Neuronal stem cell (in vitro differentiated cells): ENCODE data around the gene NOMO2.
"Not testable (repeated sequence)": the region's sequence is repeated elsewhere in the genome, so short reads cannot be mapped to it uniquely, and the experiment has no call there.

Source experiments
- DNase-seq: peaks from one replicate; pipeline ENCODE4 v3.0.0-alpha.2; 2013; ENCODE audit warnings: low spot score
- H2AFZ ChIP-seq: one replicate; pipeline ENCODE4 v1.6.1; 2013; ENCODE audit warnings: mild to moderate bottlenecking, low read length, inconsistent platforms
- H2AK5ac ChIP-seq: 2 replicates; pipeline ENCODE4 v1.6.1; 2013; ENCODE audit warnings: low read depth, mild to moderate bottlenecking, inconsistent platforms, low read length, moderate library complexity, mixed read lengths
- H2BK120ac ChIP-seq: 2 replicates; pipeline ENCODE4 v1.6.1; 2013; ENCODE audit warnings: low read depth, mild to moderate bottlenecking, inconsistent platforms, low read length, moderate library complexity, mixed read lengths
- H2BK12ac ChIP-seq: one replicate; pipeline ENCODE4 v1.6.1; 2013; ENCODE audit warnings: low read length, inconsistent platforms
- H2BK15ac ChIP-seq: 2 replicates; pipeline ENCODE4 v1.6.1; 2013; ENCODE audit warnings: mild to moderate bottlenecking, low read length, inconsistent platforms, mixed read lengths
- H2BK5ac ChIP-seq: one replicate; pipeline ENCODE4 v1.6.1; 2013; ENCODE audit warnings: inconsistent platforms, mild to moderate bottlenecking, low read length, moderate library complexity
- H3K14ac ChIP-seq: one replicate; pipeline ENCODE4 v1.6.1; 2013; ENCODE audit warnings: low read length, inconsistent platforms
- H3K18ac ChIP-seq: 2 replicates; pipeline ENCODE4 v1.6.1; 2013; ENCODE audit warnings: low read length, inconsistent platforms
- H3K23ac ChIP-seq: 2 replicates; pipeline ENCODE4 v1.6.1; 2013; ENCODE audit warnings: low read depth, mild to moderate bottlenecking, mixed read lengths, low read length, inconsistent platforms; ENCODE audit not compliant: poor library complexity
- H3K27ac ChIP-seq: replicated peaks from 3 replicates; pipeline ENCODE4 v1.5.1; 2013; ENCODE audit warnings: low read length, inconsistent platforms
- H3K27me3 ChIP-seq, 3 experiments: 2 replicates each; pipeline ENCODE4 v1.6.1; 2013; ENCODE audit warnings: low read length in 3 of 3, mild to moderate bottlenecking in 2 of 3, inconsistent platforms in 1 of 3, low read depth in 1 of 3, mixed read lengths in 1 of 3, moderate library complexity in 1 of 3; ENCODE audit not compliant: control insufficient read depth in 3 of 3, insufficient read depth in 3 of 3
- H3K36me3 ChIP-seq, 2 donors: replicated peaks in 1 of 2; 2 replicates each; pipeline ENCODE4 v1.6.1; 2013; ENCODE audit warnings: low read length in 2 of 2; ENCODE audit not compliant: control insufficient read depth in 2 of 2, insufficient read depth in 2 of 2
- H3K4ac ChIP-seq: 2 replicates; pipeline ENCODE4 v1.6.1; 2013; ENCODE audit warnings: inconsistent platforms, mild to moderate bottlenecking, low read length, moderate library complexity
- H3K4me1 ChIP-seq, 2 donors: 1 replicate in 1 of 2; 2 replicates in 1 of 2; pipeline ENCODE4 v1.6.1; 2013; ENCODE audit warnings: low read length in 2 of 2, low read depth in 1 of 2; ENCODE audit not compliant: control insufficient read depth in 2 of 2, insufficient read depth in 1 of 2
- H3K4me2 ChIP-seq: one replicate; pipeline ENCODE4 v1.6.1; 2013; ENCODE audit warnings: mild to moderate bottlenecking, low read length, inconsistent platforms; ENCODE audit not compliant: insufficient read depth, poor library complexity, severe bottlenecking
- H3K4me3 ChIP-seq, 2 donors: 2 replicates each; pipeline ENCODE4 v1.5.1; 2013; ENCODE audit warnings: low read length in 2 of 2, mild to moderate bottlenecking in 2 of 2, inconsistent platforms in 1 of 2, moderate library complexity in 1 of 2
- H3K79me1 ChIP-seq: one replicate; pipeline ENCODE4 v1.6.1; 2013; ENCODE audit warnings: low read depth, mild to moderate bottlenecking, inconsistent platforms, low read length, moderate library complexity
- H3K9ac ChIP-seq: one replicate; pipeline ENCODE4 v1.6.1; 2013; ENCODE audit warnings: mild to moderate bottlenecking, low read depth, low read length, inconsistent platforms; ENCODE audit not compliant: poor library complexity
- H3K9me3 ChIP-seq, 2 donors: replicated peaks in 1 of 2; 2 replicates each; pipeline versions ENCODE3 to v1.6.1; 2013; ENCODE audit warnings: low read length in 2 of 2, mild to moderate bottlenecking in 2 of 2, inconsistent platforms in 1 of 2, low read depth in 1 of 2, mixed read lengths in 1 of 2, moderate library complexity in 1 of 2; ENCODE audit not compliant: control insufficient read depth in 2 of 2, insufficient read depth in 1 of 2
- H4K8ac ChIP-seq: one replicate; pipeline ENCODE4 v1.6.1; 2013; ENCODE audit warnings: low read depth, mild to moderate bottlenecking, inconsistent platforms, low read length, moderate library complexity
- H4K91ac ChIP-seq: one replicate; pipeline ENCODE4 v1.6.1; 2013; ENCODE audit warnings: low read length, low read depth, mild to moderate bottlenecking, inconsistent platforms; ENCODE audit not compliant: poor library complexity
- WGBS, 2 donors: extraction: QIAGEN DNeasy Blood & Tissue Kit; methylation state at CpG; one replicate each; pipeline ENCODE4 v1.1.7; 2013; ENCODE audit warnings: missing lambda C conversion rate in 2 of 2, mixed read lengths in 1 of 2; ENCODE audit not compliant: insufficient read length in 2 of 2, insufficient replicate concordance in 1 of 2; ENCODE audit errors: extremely low coverage in 2 of 2; 5-methylcytosine and 5-hydroxymethylcytosine counted together

Gene NOMO2

DNA sequence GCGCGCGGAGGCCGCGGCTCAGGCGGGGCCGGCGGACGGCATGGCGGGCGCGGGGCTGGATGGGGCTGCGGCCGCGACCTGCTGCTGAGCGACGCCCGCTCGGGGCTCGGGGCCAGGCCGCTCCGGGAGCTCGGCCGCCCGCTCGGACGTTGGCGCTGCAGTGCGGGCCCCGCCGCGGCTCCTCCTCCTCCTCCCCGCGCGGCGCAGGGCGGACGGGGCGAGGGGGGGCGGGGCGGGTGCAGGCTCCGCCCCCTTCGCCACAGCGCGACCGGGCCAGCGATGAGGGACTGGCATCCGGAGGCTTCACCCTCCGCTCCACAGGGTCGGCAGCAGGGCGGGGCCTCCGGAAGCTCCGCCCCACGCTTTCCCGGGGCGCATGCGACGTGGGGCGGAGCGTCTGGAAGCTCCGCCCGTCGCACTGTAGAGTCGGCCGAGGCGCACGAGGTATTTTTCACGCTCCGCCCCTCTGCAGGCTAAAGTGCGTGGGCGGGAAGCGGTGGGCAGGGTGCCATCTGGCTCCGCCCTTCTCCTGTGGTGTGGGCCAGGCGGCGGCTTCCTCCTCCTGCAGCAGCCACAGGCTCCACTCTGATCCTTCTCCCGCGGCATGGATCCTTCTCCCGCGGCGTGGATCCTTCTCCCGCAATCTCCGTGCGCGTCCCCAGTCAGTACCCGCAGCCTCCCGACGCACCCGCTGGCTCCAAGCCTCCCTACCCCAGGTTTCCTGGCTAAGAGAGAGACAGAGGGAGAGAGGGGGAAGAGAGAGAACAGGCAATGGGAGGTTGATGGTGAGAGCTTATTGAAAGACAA, 159.8 kb downstream of the NOMO2 start:
- H4K91ac ChIP-seq, H3K14ac ChIP-seq: not testable (repeated sequence)

DNA sequence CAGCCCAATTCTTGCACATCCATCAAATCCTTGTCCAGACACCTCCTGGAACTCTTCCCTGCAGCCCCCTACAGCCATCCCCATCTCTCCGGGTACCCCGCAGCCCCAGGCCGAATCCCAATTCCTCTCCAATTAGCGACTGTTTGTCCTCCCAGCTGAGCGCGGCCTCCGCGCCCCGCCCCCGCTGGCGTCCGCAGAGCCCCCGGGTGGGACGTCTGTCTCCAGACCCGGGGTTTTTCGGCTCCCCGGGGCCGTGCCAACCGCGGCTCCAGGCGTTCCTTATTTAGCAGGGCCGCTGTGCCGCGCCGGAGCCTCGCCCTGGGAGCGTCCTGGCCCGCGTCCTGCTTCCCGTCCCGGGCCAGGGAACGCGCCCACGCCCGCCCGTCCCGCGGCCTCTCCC, 160.7 kb downstream of the NOMO2 start:
- H2BK12ac ChIP-seq, DNase-seq, H3K4me1 ChIP-seq, H3K79me1 ChIP-seq, H3K9ac ChIP-seq, H3K36me3 ChIP-seq, H3K23ac ChIP-seq, H4K8ac ChIP-seq, H3K14ac ChIP-seq, H3K27me3 ChIP-seq, H2BK15ac ChIP-seq, H3K9me3 ChIP-seq, H3K27ac ChIP-seq, H2BK5ac ChIP-seq, H3K4me2 ChIP-seq, H4K91ac ChIP-seq, H2AFZ ChIP-seq, H3K18ac ChIP-seq, H2AK5ac ChIP-seq, H2BK120ac ChIP-seq, H3K4ac ChIP-seq: not testable (repeated sequence)
- peak overlapping the region; percentile 26 to 67 for H3K4me3 ChIP-seq
- WGBS, 2 donors: no CpG with 5 or more reads among the region's 38 CpGs

More for the DNA sequence above, 159.8 kb downstream of the NOMO2 start:
- H2BK12ac ChIP-seq, H3K79me1 ChIP-seq, H4K8ac ChIP-seq, H2BK5ac ChIP-seq, H3K27ac ChIP-seq, H3K4me2 ChIP-seq, H3K27me3 ChIP-seq, H3K4me3 ChIP-seq, H3K4me1 ChIP-seq, H3K18ac ChIP-seq, H3K23ac ChIP-seq, H3K36me3 ChIP-seq, H3K9me3 ChIP-seq, H2BK15ac ChIP-seq, H2BK120ac ChIP-seq, H2AFZ ChIP-seq, H2AK5ac ChIP-seq, H3K4ac ChIP-seq, H3K9ac ChIP-seq, DNase-seq: not testable (repeated sequence)
- WGBS, 2 donors: no CpG with 5 or more reads among the region's 88 CpGs

DNA sequence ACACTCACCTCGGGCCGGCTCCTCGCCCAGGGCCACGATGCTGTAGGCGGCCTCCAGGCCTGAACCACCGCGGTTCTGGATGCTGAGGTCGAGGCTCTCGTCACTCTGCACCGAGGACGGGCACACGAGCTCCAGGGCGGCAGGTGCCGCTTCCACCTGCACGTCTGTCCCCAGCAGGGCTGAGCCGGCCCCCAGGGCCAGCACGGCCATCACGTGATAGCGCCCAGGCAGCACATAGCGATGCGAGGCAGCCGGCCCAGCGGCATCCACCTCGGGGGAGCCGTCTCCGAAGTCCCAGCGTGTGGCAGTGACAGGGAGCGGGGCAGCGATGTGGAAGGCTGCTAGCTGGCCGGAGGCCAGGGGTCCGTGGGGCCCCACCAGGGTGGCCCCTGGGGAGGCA, 167.5 kb downstream of the NOMO2 start:
- H3K27me3 ChIP-seq, H3K36me3 ChIP-seq, H3K9ac ChIP-seq, H3K27ac ChIP-seq, H2AK5ac ChIP-seq, H3K18ac ChIP-seq, H2BK5ac ChIP-seq, H2BK15ac ChIP-seq, H3K4ac ChIP-seq, H2BK120ac ChIP-seq, DNase-seq, H3K4me3 ChIP-seq, H3K4me1 ChIP-seq, H3K14ac ChIP-seq, H2AFZ ChIP-seq, H3K9me3 ChIP-seq, H3K23ac ChIP-seq, H2BK12ac ChIP-seq, H3K79me1 ChIP-seq, H4K91ac ChIP-seq, H4K8ac ChIP-seq, H3K4me2 ChIP-seq: not testable (repeated sequence)
- no CpG with 5 or more reads among the region's 31 CpGs for WGBS, 2 donors

DNA sequence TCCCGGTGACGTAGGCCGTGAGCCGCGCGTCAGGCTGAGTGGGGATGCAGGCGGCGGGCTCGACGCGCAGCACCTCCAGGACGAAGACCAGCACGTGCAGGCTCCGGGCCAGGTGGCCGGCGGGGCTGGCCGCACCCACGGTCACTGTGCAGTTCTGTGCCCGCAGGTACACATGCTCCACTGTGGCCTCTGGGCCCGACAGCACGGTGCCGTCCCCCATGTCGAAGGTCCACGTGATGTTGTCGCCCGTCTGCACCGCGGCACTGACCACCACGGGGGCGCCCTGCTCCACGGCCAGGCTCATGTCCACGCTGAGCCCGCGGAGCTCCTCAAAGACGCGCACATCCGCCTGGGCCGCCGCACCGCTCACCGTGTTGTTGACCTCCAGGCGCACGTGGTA, 174.1 kb downstream of the NOMO2 start:
- not testable (repeated sequence) for H3K9ac ChIP-seq, DNase-seq, H3K4me2 ChIP-seq, H2AFZ ChIP-seq, H3K18ac ChIP-seq, H3K4me1 ChIP-seq, H3K79me1 ChIP-seq, H3K27ac ChIP-seq, H2BK12ac ChIP-seq, H3K9me3 ChIP-seq, H2BK5ac ChIP-seq, H3K4ac ChIP-seq, H2BK15ac ChIP-seq, H2AK5ac ChIP-seq, H3K14ac ChIP-seq, H3K23ac ChIP-seq, H4K8ac ChIP-seq, H2BK120ac ChIP-seq, H3K4me3 ChIP-seq, H3K36me3 ChIP-seq, H4K91ac ChIP-seq, H3K27me3 ChIP-seq
- WGBS, 2 donors: no CpG with 5 or more reads among the region's 43 CpGs
